Measurements from ENCODE around the gene SUMO3. TPM values are rescaled to one million over a fixed set of nuclear protein-coding genes. Genes with fewer than 3 reads are reported as not detected.

Gene SUMO3
- total and polyA plus RNA-seq, 3 experiments from 2014 or later: 81.7 to 88.1 (median 85.3) TPM

DNA sequence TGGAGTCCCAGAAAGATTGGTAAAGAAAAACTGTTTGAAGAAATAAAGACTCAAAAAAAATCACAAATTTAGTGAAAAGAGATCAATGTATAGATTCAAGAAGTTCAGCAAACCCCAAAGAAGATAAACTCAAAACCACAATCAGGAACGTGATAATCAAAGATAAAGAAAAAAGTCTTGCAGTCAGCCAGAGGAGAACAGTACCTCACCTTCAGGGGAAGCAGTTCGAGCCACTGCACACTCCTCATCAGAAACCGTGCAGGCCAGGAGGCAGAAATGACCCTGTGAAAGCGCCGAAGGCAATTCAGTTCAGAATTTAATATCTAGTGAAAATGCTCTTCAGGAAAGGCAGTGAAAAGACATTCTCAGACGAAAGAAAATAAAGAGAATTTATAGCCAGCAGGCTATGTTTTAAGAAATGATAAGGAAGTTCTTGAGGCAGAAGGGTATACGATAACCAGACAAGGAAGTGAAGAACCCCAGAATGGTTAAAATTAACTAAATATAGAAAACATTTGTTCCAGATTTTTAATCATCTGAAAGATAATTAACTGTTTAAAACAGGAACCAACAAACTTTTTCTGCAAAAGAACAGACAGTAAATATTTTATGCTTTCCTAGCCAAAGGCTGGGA is 13.5 kb upstream of the SUMO3 start:
- no peak overlapping the region for H3K27ac ChIP-seq (ENCODE audit: low read depth, low read length)

DNA sequence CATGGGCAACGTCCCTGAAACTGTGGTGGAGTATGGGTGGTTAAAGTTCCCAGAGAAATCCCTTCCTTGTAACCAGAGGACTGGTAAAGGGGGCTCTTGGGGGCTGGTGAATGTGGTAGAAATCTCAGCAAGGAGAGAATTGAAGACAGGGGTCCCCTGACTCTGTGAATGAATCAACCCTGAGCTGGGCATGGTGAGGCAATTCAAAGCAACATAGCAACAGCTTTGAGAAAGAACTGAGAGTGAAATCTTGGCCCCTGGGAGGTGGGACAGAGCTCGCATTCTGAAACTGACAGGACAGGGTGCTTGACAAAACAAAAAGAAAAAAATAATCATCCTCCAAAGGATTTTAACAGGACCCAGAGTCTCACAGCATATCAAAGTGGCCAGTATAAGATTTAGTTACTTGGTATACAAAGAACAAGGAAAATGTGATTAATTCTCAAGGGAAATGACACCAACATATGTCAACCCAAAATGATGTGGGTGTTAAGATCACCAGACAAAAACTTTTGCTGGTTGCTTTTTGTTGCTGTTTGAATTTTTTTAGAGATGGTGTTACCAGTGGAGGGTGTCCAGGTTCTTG is 11.7 kb upstream of the SUMO3 start:
- H3K4me1 Mint-ChIP-seq: peaks cover 0 to 6% (median 6%) of the 10 kb centered on the region in 3 donors
- no peak for DNase-seq
- Histone ChIP-seq H3K27ac (ENCODE audit: low read depth, low read length) (no peak overlapping the region), H3K4me3 (ENCODE audit: low read length) (no peak overlapping the region), H3K36me3 (ENCODE audit: insufficient read depth, low read length) (no peaks in the 10 kb centered on the region), H3K9me3 (ENCODE audit: low read length) (peaks cover 5% of the 10 kb centered on the region), H3K4me1 (ENCODE audit: insufficient read depth, low read length) (no peaks in the 10 kb centered on the region), H3K27me3 (ENCODE audit: insufficient read depth, low read length, poor library complexity, severe bottlenecking) (no peaks in the 10 kb centered on the region)
- ChIA-PET CTCF (no interaction called here), POLR2A (no interaction called here)
- no peak overlapping the region for H3K27ac Mint-ChIP-seq
- H3K4me3 Mint-ChIP-seq: no peak overlapping the region
- H3K9me3 Mint-ChIP-seq: peaks cover 10 to 19% (median 12%) of the 10 kb centered on the region in 5 donors
- peaks cover 0 to 12% (median 0%) of the 10 kb centered on the region in 3 donors for H3K36me3 Mint-ChIP-seq
- H3K27me3 Mint-ChIP-seq: peaks cover 4 to 6% of the 10 kb centered on the region in 2 donors

More for the DNA sequence above, 13.5 kb upstream of the SUMO3 start:
- Mint-ChIP-seq H3K4me3 (no peak overlapping the region), H3K27ac (peak overlapping the region in 5 of 8 donors; percentile 1 to 47 (median 8)), H3K36me3 (peaks cover 0 to 12% (median 0%) of the 10 kb centered on the region in 3 donors), H3K4me1 (peaks cover 0 to 6% (median 6%) of the 10 kb centered on the region in 3 donors), H3K9me3 (peaks cover 10 to 19% (median 12%) of the 10 kb centered on the region in 5 donors), H3K27me3 (peaks cover 4 to 6% of the 10 kb centered on the region in 2 donors)
- H3K4me1 ChIP-seq (ENCODE audit: insufficient read depth, low read length): no peaks in the 10 kb centered on the region
- POLR2A ChIA-PET: no interaction called here
- peaks cover 5% of the 10 kb centered on the region for H3K9me3 ChIP-seq (ENCODE audit: low read length)
- CTCF ChIA-PET: no interaction called here
- no peaks in the 10 kb centered on the region for H3K27me3 ChIP-seq (ENCODE audit: insufficient read depth, low read length, poor library complexity, severe bottlenecking)
- no peak for DNase-seq
- H3K4me3 ChIP-seq (ENCODE audit: low read length): no peak overlapping the region
- H3K36me3 ChIP-seq (ENCODE audit: insufficient read depth, low read length): no peaks in the 10 kb centered on the region

DNA sequence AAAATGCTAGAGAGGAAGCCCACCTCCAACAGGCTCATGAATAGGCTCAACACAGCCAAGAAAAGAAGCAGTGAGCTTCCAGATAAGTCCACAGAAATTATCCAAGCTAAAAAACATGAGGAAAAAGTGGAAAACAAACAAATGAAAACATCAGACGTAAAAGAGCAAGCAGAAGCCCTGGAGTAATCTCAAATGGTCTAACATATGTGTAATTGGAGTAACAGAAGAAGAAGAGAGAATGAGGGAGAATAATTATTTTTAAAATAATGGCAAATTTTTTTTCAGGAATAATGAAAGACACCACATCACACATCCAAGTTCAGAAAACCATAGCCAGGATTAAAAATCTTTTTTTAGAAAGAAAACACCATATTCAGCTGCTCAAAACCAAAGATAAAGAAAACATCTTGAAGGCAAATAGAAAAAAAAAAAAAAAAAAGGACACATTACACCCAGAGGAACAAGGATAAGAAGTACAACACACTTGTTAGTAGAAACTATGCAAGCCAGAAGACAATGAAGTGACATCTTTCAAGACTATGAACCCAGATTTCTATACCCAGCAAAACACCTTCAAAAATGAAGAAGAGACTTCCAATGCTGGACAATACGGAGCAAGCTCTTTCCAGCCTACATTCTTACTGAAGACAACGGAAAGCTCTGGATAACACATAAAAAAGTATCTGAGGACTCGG is 10.6 kb upstream of the SUMO3 start:
- ChIA-PET POLR2A (interaction anchor here (0.6 kb wide), 1 partner anchor 423 kb away, joined by 12 read pairs; no protein-coding TSS in a partner anchor), CTCF (no interaction called here)
- peaks cover 0 to 9% (median 6%) of the 10 kb centered on the region in 3 donors for H3K4me1 Mint-ChIP-seq
- Histone ChIP-seq H3K4me3 (ENCODE audit: low read length) (no peak overlapping the region), H3K27ac (ENCODE audit: low read depth, low read length) (no peak overlapping the region), H3K9me3 (ENCODE audit: low read length) (peaks cover 5% of the 10 kb centered on the region), H3K4me1 (ENCODE audit: insufficient read depth, low read length) (no peaks in the 10 kb centered on the region), H3K36me3 (ENCODE audit: insufficient read depth, low read length) (no peaks in the 10 kb centered on the region), H3K27me3 (ENCODE audit: insufficient read depth, low read length, poor library complexity, severe bottlenecking) (no peaks in the 10 kb centered on the region)
- H3K36me3 Mint-ChIP-seq: peaks cover 0 to 12% (median 3%) of the 10 kb centered on the region in 3 donors
- peak overlapping the region in 2 of 8 donors; percentile 61 for H3K27ac Mint-ChIP-seq
- peaks cover 4 to 6% of the 10 kb centered on the region in 2 donors for H3K27me3 Mint-ChIP-seq
- DNase-seq: no peak
- no peak overlapping the region for H3K4me3 Mint-ChIP-seq
- peaks cover 13 to 22% (median 16%) of the 10 kb centered on the region in 5 donors for H3K9me3 Mint-ChIP-seq

DNA sequence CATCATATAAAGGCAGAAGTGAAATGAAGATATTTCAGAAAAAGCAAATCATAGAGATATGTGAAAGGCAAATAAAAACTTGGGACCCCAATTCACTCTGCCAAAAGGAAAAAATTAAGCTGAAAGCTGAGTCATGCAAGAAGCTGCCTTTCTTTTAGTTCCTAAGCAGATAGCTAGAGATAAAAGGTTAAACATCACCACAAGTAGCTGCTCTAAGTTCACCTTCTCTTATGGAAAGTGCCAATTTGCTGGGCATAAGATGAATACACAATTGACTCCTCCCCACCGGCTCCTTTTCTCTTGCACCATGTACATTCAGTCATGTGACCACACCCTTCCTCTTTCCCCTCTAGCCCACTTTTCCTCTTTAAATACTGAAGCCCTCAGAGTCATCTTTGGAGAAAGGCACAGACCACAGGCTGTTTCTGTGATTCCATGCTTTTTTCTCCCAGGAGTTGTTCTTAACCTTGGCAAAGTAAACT is 5.4 kb upstream of the SUMO3 start:
- Histone ChIP-seq H3K4me1 (ENCODE audit: insufficient read depth, low read length) (no peaks in the 10 kb centered on the region), H3K27ac (ENCODE audit: low read depth, low read length) (no peak overlapping the region), H3K9me3 (ENCODE audit: low read length) (no peaks in the 10 kb centered on the region), H3K36me3 (ENCODE audit: insufficient read depth, low read length) (no peaks in the 10 kb centered on the region), H3K27me3 (ENCODE audit: insufficient read depth, low read length, poor library complexity, severe bottlenecking) (no peaks in the 10 kb centered on the region), H3K4me3 (ENCODE audit: low read length) (no peak overlapping the region)
- H3K4me1 Mint-ChIP-seq: peaks cover 0 to 4% (median 0%) of the 10 kb centered on the region in 3 donors
- DNase-seq: no peak
- peak overlapping the region in 1 of 8 donors; percentile 60 for H3K27ac Mint-ChIP-seq
- peaks cover 0 to 10% (median 3%) of the 10 kb centered on the region in 3 donors for H3K36me3 Mint-ChIP-seq
- peaks cover 3 to 6% of the 10 kb centered on the region in 2 donors for H3K27me3 Mint-ChIP-seq
- H3K9me3 Mint-ChIP-seq: peaks cover 22 to 40% (median 29%) of the 10 kb centered on the region in 5 donors
- ChIA-PET CTCF (interaction anchor here (0.8 to 2.1 kb wide), 2 partner anchors 30 to 109 kb away, joined by 3 to 6 read pairs; no protein-coding TSS in a partner anchor), POLR2A (interaction anchor here (1.6 kb wide), 1 partner anchor 50 kb away, joined by 6 read pairs; the partner anchor contains the start of gene PTTG1IP)
- H3K4me3 Mint-ChIP-seq: peak overlapping the region in 1 of 7 donors; percentile 43

DNA sequence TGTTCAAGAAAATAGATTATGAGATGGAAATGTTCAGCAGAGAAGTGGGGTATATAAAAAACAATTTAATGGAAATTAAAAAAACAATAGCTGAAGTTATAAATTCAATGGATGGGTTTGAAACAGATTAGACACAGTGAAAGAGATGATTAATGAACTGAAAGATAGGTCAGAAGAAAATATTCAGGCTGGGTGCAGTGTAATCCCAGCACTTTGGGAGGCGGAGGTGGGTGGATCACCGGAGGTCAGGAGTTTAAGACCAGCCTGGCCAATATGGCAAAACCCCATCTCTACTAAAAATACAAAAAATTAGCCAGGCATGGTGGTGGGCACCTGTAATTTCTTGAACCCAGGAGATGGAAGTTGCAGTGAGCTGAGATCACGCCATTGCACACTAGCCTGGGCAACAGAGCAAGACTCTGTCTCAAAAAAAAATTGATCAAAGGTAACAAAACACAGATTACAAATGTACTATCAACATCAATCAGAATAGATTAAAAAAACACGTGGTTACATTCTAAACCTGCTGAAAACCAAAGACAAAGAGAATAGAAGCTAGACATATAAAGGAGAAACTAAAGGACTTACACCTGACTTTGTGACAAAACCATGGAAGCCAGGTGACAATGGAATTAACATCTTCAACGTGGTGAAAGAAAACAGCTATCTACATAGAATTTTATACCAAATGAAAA is 4.8 kb upstream of the SUMO3 start:
- Histone ChIP-seq H3K9me3 (ENCODE audit: low read length) (no peaks in the 10 kb centered on the region), H3K36me3 (ENCODE audit: insufficient read depth, low read length) (no peaks in the 10 kb centered on the region), H3K4me3 (ENCODE audit: low read length) (no peak overlapping the region), H3K27ac (ENCODE audit: low read depth, low read length) (no peak overlapping the region), H3K4me1 (ENCODE audit: insufficient read depth, low read length) (no peaks in the 10 kb centered on the region), H3K27me3 (ENCODE audit: insufficient read depth, low read length, poor library complexity, severe bottlenecking) (no peaks in the 10 kb centered on the region)
- H3K4me1 Mint-ChIP-seq: peaks cover 0 to 4% (median 0%) of the 10 kb centered on the region in 3 donors
- ChIA-PET POLR2A (interaction anchor here (1.6 kb wide), 1 partner anchor 51 kb away, joined by 6 read pairs; the partner anchor contains the start of gene PTTG1IP), CTCF (interaction anchor here (0.8 to 2.1 kb wide), 2 partner anchors 30 to 109 kb away, joined by 3 to 6 read pairs; no protein-coding TSS in a partner anchor)
- no peak overlapping the region for H3K27ac Mint-ChIP-seq
- no peak for DNase-seq
- H3K4me3 Mint-ChIP-seq: peak overlapping the region in 1 of 7 donors; percentile 43
- peaks cover 0 to 6% of the 10 kb centered on the region in 2 donors for H3K27me3 Mint-ChIP-seq
- peaks cover 16 to 34% (median 24%) of the 10 kb centered on the region in 5 donors for H3K9me3 Mint-ChIP-seq
- peaks cover 0 to 5% (median 3%) of the 10 kb centered on the region in 3 donors for H3K36me3 Mint-ChIP-seq

DNA sequence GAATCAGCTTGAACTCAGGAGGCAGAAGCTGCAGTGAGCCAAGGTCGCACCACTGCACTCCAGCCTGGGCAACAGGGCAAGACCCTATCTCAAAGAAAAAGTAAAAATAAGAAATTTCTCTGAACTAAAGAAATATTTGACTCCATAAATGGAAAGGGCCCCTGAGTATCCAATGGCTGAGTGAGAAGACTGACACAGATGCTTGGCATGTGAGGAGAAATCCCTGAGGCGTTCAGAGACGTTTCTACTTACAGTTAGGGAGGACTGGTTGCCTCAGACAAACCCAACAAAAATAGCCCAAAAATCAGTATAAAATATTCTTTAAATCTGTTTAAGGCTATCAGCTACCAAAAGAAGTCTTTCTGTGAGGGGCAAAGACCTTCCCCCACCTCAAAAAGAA is 3.0 kb upstream of the SUMO3 start:
- H3K36me3 Mint-ChIP-seq: peaks cover 0 to 3% (median 0%) of the 10 kb centered on the region in 3 donors
- H3K4me3 Mint-ChIP-seq: peak overlapping the region in 2 of 7 donors; percentile 47 to 61
- H3K4me3 ChIP-seq (ENCODE audit: low read length): no peak overlapping the region
- no peaks in the 10 kb centered on the region for H3K27me3 Mint-ChIP-seq
- H3K4me1 ChIP-seq (ENCODE audit: insufficient read depth, low read length): peaks cover 11% of the 10 kb centered on the region
- POLR2A ChIA-PET: no interaction called here
- H3K36me3 ChIP-seq (ENCODE audit: insufficient read depth, low read length): no peaks in the 10 kb centered on the region
- H3K27me3 ChIP-seq (ENCODE audit: insufficient read depth, low read length, poor library complexity, severe bottlenecking): no peaks in the 10 kb centered on the region
- H3K4me1 Mint-ChIP-seq: peaks cover 5 to 12% (median 11%) of the 10 kb centered on the region in 3 donors
- H3K9me3 ChIP-seq (ENCODE audit: low read length): no peaks in the 10 kb centered on the region
- no peak overlapping the region for H3K27ac ChIP-seq (ENCODE audit: low read depth, low read length)
- no peak for DNase-seq
- CTCF ChIA-PET: interaction anchor here (2.1 kb wide), 1 partner anchor 28 kb away, joined by 6 read pairs; no protein-coding TSS in a partner anchor
- H3K27ac Mint-ChIP-seq: peak overlapping the region in 1 of 8 donors; percentile 71
- peaks cover 12 to 28% (median 18%) of the 10 kb centered on the region in 5 donors for H3K9me3 Mint-ChIP-seq
